ENCODE data around the gene STRN3. TPM values are rescaled to one million over a fixed set of nuclear protein-coding genes. Genes with fewer than 3 reads are reported as not detected.

STRN3 gene
- total RNA-seq, 1 experiment from 2014 or later, result 52.1 TPM

DNA sequence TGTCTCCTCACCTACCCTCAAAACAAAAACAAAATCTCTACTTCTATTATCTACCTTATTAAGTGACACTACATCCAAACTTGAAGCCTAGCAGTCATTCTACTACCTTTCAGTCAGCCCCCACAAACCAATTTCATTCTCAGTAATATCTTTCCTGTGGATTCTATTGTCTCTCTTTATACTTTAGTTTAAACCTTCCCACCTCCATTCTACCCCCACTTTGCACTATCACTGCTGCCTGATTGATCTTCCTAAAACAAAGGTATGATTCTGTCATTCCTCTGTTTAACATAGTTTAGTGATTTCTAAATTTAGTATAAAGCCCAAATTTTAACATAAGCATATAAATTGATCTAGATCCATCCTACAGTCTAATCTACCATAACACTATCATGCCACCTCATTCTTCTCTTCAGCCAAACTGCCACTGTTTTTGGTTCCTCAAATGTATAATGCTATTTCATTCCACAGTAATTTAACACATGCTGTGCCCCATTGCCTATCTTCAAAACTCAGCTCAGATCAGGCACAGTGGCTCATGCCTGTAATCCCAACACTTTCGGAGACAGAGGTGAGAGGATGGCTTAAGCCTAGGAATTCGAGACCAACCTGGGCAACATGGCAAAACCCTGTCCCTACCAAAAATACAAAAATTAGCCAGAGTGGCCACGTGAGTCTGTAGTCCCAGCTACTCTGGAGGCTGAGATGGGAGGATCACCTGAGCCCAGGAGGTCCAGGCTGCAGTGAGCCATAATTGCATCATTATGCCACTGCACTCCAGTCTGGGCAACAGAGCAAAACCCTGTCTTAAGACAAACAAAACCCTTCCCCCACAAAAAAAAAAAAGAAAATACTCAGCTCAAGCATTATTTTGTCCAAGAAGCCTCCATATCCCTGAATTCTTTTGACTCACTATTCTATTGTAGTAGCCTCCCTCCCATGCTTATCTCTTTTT, 3.1 kb upstream of the STRN3 start:
- H3K4me2 ChIP-seq (ENCODE audit: insufficient read depth, insufficient read length, low read length), result no peak overlapping the region
- no peak overlapping the region for H2BK20ac ChIP-seq (ENCODE audit: low read depth, low read length, poor library complexity, severe bottlenecking)
- no peak overlapping the region for H3K18ac ChIP-seq (ENCODE audit: insufficient read length, low read depth, low read length)
- TF ChIP-seq CTCF (conservative IDR thresholded peaks at IDR 0.05), result no peak
- H3K79me2 ChIP-seq (ENCODE audit: insufficient read depth, low read length), result peaks cover 8% of the 10 kb centered on the region; the same call in 1 of the 2 replicates
- no peak overlapping the region for H3K23ac ChIP-seq (ENCODE audit: insufficient read length, low read depth, low read length)
- H2BK15ac ChIP-seq (ENCODE audit: low read depth, low read length), result no peak overlapping the region
- no peaks in the 10 kb centered on the region for H3K27me3 ChIP-seq (ENCODE audit: insufficient read depth, low read length)
- H3K23me2 ChIP-seq (ENCODE audit: insufficient read length, low read depth, low read length, poor library complexity, severe bottlenecking), result peaks cover 12% of the 10 kb centered on the region
- H3K9me3 ChIP-seq (ENCODE audit: control insufficient read depth, low read depth, low read length), result no peaks in the 10 kb centered on the region
- Mint-ChIP-seq H3K27me3 (ENCODE audit: low read depth) (no peaks in the 10 kb centered on the region), H3K36me3 (ENCODE audit: insufficient read depth in 1 of 3, low read depth in 3 of 3) (peaks cover 0 to 3% (median 0%) of the 10 kb centered on the region in 3 experiments; a peak in 1 of 7 replicates), H3K9me3 (no peaks in the 10 kb centered on the region; a peak in 1 of 5 replicates), H3K4me3 (no peak overlapping the region), H3K4me1 (peaks cover 15 to 27% of the 10 kb centered on the region in 2 experiments), H3K27ac (no peak overlapping the region; a peak in 1 of 7 replicates)
- no peak overlapping the region for H4K5ac ChIP-seq (ENCODE audit: insufficient read length, low read depth, low read length)
- H3K9ac ChIP-seq (ENCODE audit: extremely low read depth, insufficient read length, low read length), result no peak overlapping the region
- peaks cover 3% of the 10 kb centered on the region; the same call in 1 of the 2 replicates for H3K4me1 ChIP-seq (ENCODE audit: insufficient read depth, low read length)
- H4K8ac ChIP-seq (replicated peaks; ENCODE audit: insufficient read length, low read depth, low read length), result no peak overlapping the region
- no peak for DNase-seq
- peaks cover 6% of the 10 kb centered on the region for H3K79me1 ChIP-seq (ENCODE audit: insufficient read depth, low read depth, low read length, poor library complexity, severe bottlenecking)
- H4K91ac ChIP-seq (ENCODE audit: insufficient read length, low read depth, low read length), result no peak overlapping the region
- no peak overlapping the region for H3K4ac ChIP-seq (ENCODE audit: low read depth, low read length)
- H2BK12ac ChIP-seq (ENCODE audit: insufficient read length, low read depth, low read length), result no peak overlapping the region
- no peak overlapping the region for H2AFZ ChIP-seq (ENCODE audit: low read length)
- no peak overlapping the region for H3K56ac ChIP-seq (ENCODE audit: insufficient read length, low read depth, low read length)
- H2BK120ac ChIP-seq (ENCODE audit: low read depth, low read length, poor library complexity, severe bottlenecking), result no peak overlapping the region
- H3T11ph ChIP-seq (ENCODE audit: low read length), result no peak overlapping the region
- H2AK5ac ChIP-seq (ENCODE audit: insufficient read length, low read length), result no peak overlapping the region
- no peaks in the 10 kb centered on the region for H4K20me1 ChIP-seq (ENCODE audit: control insufficient read depth, insufficient read depth, insufficient read length)
- no peak overlapping the region for H3K14ac ChIP-seq (ENCODE audit: insufficient read depth, low read length)
- no peak overlapping the region for H3K27ac ChIP-seq (ENCODE audit: insufficient read length, low read depth, low read length)
- no peak overlapping the region for H2BK5ac ChIP-seq (ENCODE audit: insufficient read length, low read length)
- no CpG with 5 or more reads among the region's 3 CpGs for WGBS (ENCODE audit: extremely low coverage, insufficient read length, low lambda C conversion rate)

Measured in H9 (cell line).